ENCODE data around the gene UTP20.

- TF ChIP-seq CTCF (IDR thresholded peaks at IDR 0.05) = no peak
- no peak for TF ChIP-seq POLR2AphosphoS5 (IDR thresholded peaks at IDR 0.05)
- TF ChIP-seq EP300 (IDR thresholded peaks at IDR 0.05) = no peak
- TF ChIP-seq POLR2A (IDR thresholded peaks at IDR 0.05) = no peak
Observed at GRCh38 chr12:101299931-101300330, 20.0 kb downstream of the UTP20 start.
